ENCODE data around the gene MARK1.

MARK1 gene

GRCh38 chr1:220527908-220528678, at the start of gene MARK1:
MARK1 (plus strand) TSS chr1:220528136; CDS start chr1:220528823, 687 bp downstream.
- DNase-seq: peak; percentile 23 to 84 (median 83)

GRCh38 chr1:220483700-220484099, 44.2 kb upstream of the MARK1 start:
- no peak for DNase-seq

GRCh38 chr1:220484135-220484534, 43.8 kb upstream of the MARK1 start:
- no peak for DNase-seq

- no peak for DNase-seq
Observed at GRCh38 chr1:220485131-220485530, 42.8 kb upstream of the MARK1 start.

GRCh38 chr1:220485791-220486190, 42.1 kb upstream of the MARK1 start:
- DNase-seq: no peak

GRCh38 chr1:220487297-220487820, 40.6 kb upstream of the MARK1 start:
- DNase-seq: peak; percentile 8 to 63 (median 60)

- no peak for DNase-seq
Observed at GRCh38 chr1:220491891-220492290, 36.0 kb upstream of the MARK1 start.

- no peak for DNase-seq
Observed at GRCh38 chr1:220497220-220497947, 30.6 kb upstream of the MARK1 start.

GRCh38 chr1:220498188-220498587, 29.7 kb upstream of the MARK1 start:
- DNase-seq: no peak

GRCh38 chr1:220500372-220500771, 27.6 kb upstream of the MARK1 start:
- no peak for DNase-seq

- no peak for DNase-seq
Observed at GRCh38 chr1:220504329-220504728, 23.6 kb upstream of the MARK1 start.

- DNase-seq: no peak
Observed at GRCh38 chr1:220507085-220507484, 20.9 kb upstream of the MARK1 start.

GRCh38 chr1:220511179-220511578, 16.8 kb upstream of the MARK1 start:
- DNase-seq: peak in 1 of 3 experiments; percentile 34

GRCh38 chr1:220511785-220512184, 16.2 kb upstream of the MARK1 start:
- no peak for DNase-seq

GRCh38 chr1:220513834-220514233, 14.1 kb upstream of the MARK1 start:
- no peak for DNase-seq

- no peak for DNase-seq
Observed at GRCh38 chr1:220514256-220514655, 13.7 kb upstream of the MARK1 start.

- DNase-seq: no peak
Observed at GRCh38 chr1:220516014-220516721, 11.8 kb upstream of the MARK1 start.

- DNase-seq: no peak
Observed at GRCh38 chr1:220516722-220517042, 11.3 kb upstream of the MARK1 start.

- peak; percentile 49 to 89 (median 57) for DNase-seq
Observed at GRCh38 chr1:220521778-220522177, 6.2 kb upstream of the MARK1 start.

- DNase-seq: no peak
Observed at GRCh38 chr1:220526294-220526693, 1.6 kb upstream of the MARK1 start.

- DNase-seq: peak in 2 of 3 experiments; percentile 63 to 75
Observed at GRCh38 chr1:220527279-220527907, 543 bp upstream of the MARK1 start.

- peak; percentile 20 to 78 (median 77) for DNase-seq
Observed at GRCh38 chr1:220528679-220529501, 954 bp downstream of the MARK1 start.

Measured in NCI-H1417 (cell line).